Spinal cord (tissue), 10 donors: ENCODE data around the gene SGSM2. TPM values are rescaled to one million over a fixed set of nuclear protein-coding genes. Genes with fewer than 3 reads are reported as not detected.

ENCODE experiments used
- DNase-seq, 6 donors: peaks; one replicate each; pipeline versions ENCODE4 v3.0.0 to v3.0.0-alpha.2; 2013 to 2015; ENCODE audit warnings: low spot score in 6 of 6, low read depth in 4 of 6
- H3K27ac ChIP-seq: one replicate; pipeline ENCODE4 v1.5.1; 2013; ENCODE audit warnings: low read depth, low read length, control low read depth
- H3K27me3 ChIP-seq: one replicate; pipeline ENCODE4 v1.6.1; 2013; ENCODE audit warnings: low read length; ENCODE audit not compliant: control insufficient read depth, insufficient read depth
- H3K36me3 ChIP-seq: one replicate; pipeline ENCODE4 v1.6.1; 2013; ENCODE audit warnings: low read length; ENCODE audit not compliant: control insufficient read depth, insufficient read depth
- H3K4me1 ChIP-seq: one replicate; pipeline ENCODE4 v1.6.1; 2013; ENCODE audit warnings: low read length; ENCODE audit not compliant: control insufficient read depth, insufficient read depth
- H3K4me3 ChIP-seq: one replicate; pipeline ENCODE4 v1.5.1; 2013; ENCODE audit warnings: low read depth, low read length, control low read depth
- H3K9me3 ChIP-seq: one replicate; pipeline ENCODE4 v1.6.1; 2013; ENCODE audit warnings: low read length; ENCODE audit not compliant: control insufficient read depth, insufficient read depth
- WGBS: methylation state at CpG from one replicate; pipeline ENCODE4 v1.1.5; 2013; ENCODE audit warnings: missing lambda C conversion rate; ENCODE audit not compliant: insufficient coverage; 5-methylcytosine and 5-hydroxymethylcytosine counted together
- polyA plus RNA-seq, 2 donors: library from polyadenylated mRNA; unstranded; fragments of 120-200 nt; gene quantifications; one replicate each; pipeline ENCODE4 v1.2.1, GENCODE V29; 2013; ENCODE audit not compliant: insufficient read length in 2 of 2
- total RNA-seq, 2 donors: library from RNA; depleted of rRNA in 1 of 2; stranded (reverse); fragments of 120-200 nt in 1 of 2; fragments of >200 nt in 1 of 2; gene quantifications; one replicate each; pipeline versions ENCODE4 v1.2.3 to v1.2.4, GENCODE V29; 2013 to 2014
- donor health status: healthy.

The SGSM2 gene
- total and polyA plus RNA-seq, 4 donors = 46.7 to 181 (median 120) TPM

DNA sequence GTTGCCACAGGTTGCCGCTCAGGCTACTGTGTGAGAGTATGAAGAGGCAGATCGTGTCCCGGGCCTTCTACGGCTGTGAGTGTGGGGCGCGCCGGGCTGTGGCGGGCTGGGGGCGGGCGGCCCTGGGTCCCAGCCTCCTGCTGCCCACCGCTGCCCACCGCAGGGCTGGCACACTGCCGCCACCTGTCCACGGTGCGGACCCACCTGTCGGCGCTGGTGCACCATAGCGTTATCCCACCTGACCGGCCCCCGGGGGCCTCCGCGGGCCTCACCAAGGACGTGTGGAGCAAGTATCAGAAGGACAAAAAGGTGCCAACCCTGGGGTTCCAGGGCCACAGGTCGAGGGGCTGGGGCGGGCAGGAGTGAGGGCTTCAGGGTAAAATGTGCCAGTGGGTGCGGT lies 34.9 kb downstream of the SGSM2 start:
- Histone ChIP-seq H3K4me3 (no peak overlapping the region), H3K27ac (no peak overlapping the region), H3K27me3 (no peaks in the 10 kb centered on the region), H3K4me1 (peaks cover 21% of the 10 kb centered on the region), H3K9me3 (no peaks in the 10 kb centered on the region), H3K36me3 (peaks cover 94% of the 10 kb centered on the region)
- WGBS = 95% methylated on average over 26 of the region's 26 CpGs
- DNase-seq = no peak

DNA sequence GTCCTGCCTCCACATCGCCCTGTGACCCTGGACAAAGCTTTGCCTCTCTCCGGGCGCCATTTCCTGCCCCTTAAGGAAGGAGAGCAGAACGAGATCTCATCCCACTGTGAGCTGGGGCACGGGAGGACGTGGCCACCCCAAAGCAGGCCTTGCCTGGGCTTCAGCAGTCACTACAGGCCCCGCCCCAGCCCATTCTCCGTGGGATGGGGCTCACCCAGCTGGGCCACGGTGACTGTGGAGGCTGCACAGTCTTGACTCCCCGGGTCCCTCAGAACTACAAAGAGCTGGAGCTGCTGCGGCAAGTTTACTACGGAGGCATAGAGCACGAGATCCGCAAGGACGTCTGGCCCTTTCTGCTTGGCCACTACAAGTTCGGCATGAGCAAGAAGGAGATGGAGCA lies 35.4 kb downstream of the SGSM2 start:
- Histone ChIP-seq H3K27me3 (no peaks in the 10 kb centered on the region), H3K4me3 (no peak overlapping the region), H3K27ac (no peak overlapping the region), H3K9me3 (no peaks in the 10 kb centered on the region), H3K4me1 (peaks cover 21% of the 10 kb centered on the region), H3K36me3 (peaks cover 94% of the 10 kb centered on the region)
- DNase-seq = no peak
- 91% methylated on average over 16 of the region's 16 CpGs for WGBS

DNA sequence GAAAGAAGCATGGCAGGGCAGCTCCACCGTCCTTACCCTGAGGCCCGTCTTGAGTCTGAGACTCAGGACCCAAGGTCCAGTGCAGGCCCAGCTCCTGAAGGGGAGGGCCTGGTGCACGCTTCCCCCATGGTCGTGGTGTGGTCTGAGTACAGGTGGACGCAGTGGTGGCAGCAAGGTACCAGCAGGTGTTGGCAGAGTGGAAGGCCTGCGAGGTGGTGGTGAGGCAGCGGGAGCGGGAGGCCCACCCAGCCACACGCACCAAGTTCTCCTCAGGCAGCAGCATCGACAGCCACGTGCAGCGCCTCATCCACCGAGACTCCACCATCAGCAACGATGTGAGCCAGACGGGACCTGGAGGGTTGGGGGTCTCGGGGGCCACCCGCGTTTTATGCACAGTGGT lies 35.9 kb downstream of the SGSM2 start:
- H3K4me1 ChIP-seq = peaks cover 21% of the 10 kb centered on the region
- no peaks in the 10 kb centered on the region for H3K9me3 ChIP-seq
- WGBS = 96% methylated on average over 18 of the region's 18 CpGs
- DNase-seq = no peak
- no peak overlapping the region for H3K27ac ChIP-seq
- no peaks in the 10 kb centered on the region for H3K27me3 ChIP-seq
- H3K36me3 ChIP-seq = peaks cover 94% of the 10 kb centered on the region
- H3K4me3 ChIP-seq = no peak overlapping the region

DNA sequence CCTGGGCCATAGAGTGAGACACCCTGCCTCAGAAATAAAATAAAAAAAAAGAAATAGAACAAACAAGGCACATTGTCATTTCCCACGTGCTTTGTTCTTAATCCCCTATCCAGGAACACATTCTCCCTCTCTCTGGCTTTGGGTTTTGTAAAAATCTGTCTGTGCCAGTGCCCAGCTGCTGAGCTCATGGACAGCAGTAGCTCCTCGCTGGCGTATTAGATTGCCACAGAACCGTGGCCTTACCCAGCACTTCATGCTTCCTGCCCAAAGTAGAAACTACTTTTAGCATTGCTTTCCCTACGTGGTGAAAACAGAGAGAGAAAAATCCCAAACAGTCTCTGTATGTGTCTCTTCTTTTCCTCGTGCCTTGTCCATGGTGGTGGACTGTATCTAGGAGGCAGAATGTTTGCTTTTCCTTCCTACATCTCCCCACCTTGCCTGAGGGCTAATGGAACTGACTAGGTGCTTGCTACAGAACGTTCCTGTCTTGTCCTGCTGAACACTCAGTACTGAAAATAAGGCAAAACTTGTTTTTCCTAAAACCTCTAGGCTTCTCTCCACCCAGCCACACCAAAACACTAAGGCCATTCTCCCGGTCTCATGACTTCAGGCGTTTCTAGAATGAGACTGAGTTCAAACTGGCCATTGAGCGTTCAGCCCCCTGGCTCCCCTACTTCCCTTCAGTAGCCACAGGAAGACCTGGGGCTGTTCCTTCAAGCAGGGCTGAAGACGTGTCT lies 37.4 kb downstream of the SGSM2 start:
- H3K4me3 ChIP-seq = no peak overlapping the region
- 87% methylated on average over 9 of the region's 11 CpGs for WGBS
- peaks cover 10% of the 10 kb centered on the region for H3K4me1 ChIP-seq
- no peaks in the 10 kb centered on the region for H3K27me3 ChIP-seq
- no peak for DNase-seq
- peaks cover 96% of the 10 kb centered on the region for H3K36me3 ChIP-seq
- H3K9me3 ChIP-seq = no peaks in the 10 kb centered on the region
- no peak overlapping the region for H3K27ac ChIP-seq

DNA sequence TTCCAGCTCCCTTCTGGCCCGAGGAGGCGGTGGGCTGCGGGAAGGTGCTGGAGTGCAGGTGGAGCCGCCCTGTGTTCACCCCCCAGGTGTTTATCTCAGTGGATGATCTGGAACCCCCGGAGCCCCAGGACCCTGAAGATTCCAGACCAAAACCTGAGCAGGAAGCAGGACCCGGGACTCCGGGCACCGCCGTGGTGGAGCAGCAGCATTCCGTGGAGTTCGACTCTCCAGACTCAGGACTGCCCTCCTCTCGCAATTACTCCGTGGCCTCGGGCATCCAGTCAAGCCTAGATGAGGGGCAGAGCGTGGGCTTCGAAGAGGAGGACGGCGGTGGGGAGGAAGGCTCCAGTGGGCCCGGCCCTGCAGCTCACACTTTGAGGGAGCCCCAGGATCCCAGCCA lies 38.1 kb downstream of the SGSM2 start:
- no peak overlapping the region for H3K27ac ChIP-seq
- peaks cover 96% of the 10 kb centered on the region for H3K36me3 ChIP-seq
- no peak overlapping the region for H3K4me3 ChIP-seq
- H3K9me3 ChIP-seq = no peaks in the 10 kb centered on the region
- peaks cover 3% of the 10 kb centered on the region for H3K4me1 ChIP-seq
- DNase-seq = no peak
- H3K27me3 ChIP-seq = no peaks in the 10 kb centered on the region
- WGBS = 95% methylated on average over 18 of the region's 19 CpGs

DNA sequence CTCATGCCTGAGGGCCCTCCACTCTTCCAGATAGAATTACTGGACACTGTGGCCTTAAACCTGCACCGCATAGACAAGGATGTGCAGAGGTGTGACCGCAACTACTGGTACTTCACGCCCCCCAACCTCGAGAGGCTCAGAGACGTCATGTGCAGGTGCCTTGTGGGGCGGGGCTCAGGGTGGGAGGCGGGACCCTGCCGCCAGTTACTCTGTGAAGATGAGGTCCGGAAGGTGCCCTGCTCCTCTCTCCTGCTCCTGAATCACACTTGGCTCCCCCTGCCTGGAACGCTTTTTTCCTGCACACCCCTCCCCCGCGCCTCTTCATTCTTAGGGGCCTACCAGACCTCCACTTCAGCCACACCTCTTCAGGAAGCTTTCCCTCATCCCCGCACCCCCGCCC lies 38.8 kb downstream of the SGSM2 start:
- Histone ChIP-seq H3K9me3 (no peaks in the 10 kb centered on the region), H3K27ac (no peak overlapping the region), H3K27me3 (no peaks in the 10 kb centered on the region), H3K36me3 (peaks cover 97% of the 10 kb centered on the region), H3K4me1 (no peaks in the 10 kb centered on the region), H3K4me3 (no peak overlapping the region)
- WGBS = 91% methylated on average over 14 of the region's 14 CpGs
- DNase-seq = no peak

DNA sequence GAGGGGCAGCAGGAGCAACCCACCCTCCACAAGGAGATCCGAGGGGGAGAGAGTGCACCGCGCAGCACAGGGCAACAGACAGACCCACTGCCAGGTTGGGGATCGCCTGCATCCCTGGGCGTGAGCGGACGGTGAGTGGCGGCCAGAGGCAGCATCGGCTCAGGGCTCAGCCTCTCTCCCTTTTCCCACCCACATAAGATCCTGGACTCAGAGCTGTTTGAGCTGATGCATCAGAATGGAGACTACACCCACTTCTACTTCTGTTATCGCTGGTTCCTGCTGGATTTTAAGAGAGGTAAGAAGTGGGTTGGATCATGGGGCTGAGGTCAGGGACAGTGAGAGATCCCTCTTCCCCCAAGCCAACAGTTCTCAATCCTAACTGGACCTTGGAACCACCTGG lies 40.4 kb downstream of the SGSM2 start:
- no peak overlapping the region for H3K27ac ChIP-seq
- DNase-seq = no peak
- no peak overlapping the region for H3K4me3 ChIP-seq
- peaks cover 3% of the 10 kb centered on the region for H3K4me1 ChIP-seq
- WGBS = no CpG with 5 or more reads among the region's 10 CpGs
- H3K36me3 ChIP-seq = peaks cover 90% of the 10 kb centered on the region
- no peaks in the 10 kb centered on the region for H3K27me3 ChIP-seq
- no peaks in the 10 kb centered on the region for H3K9me3 ChIP-seq

DNA sequence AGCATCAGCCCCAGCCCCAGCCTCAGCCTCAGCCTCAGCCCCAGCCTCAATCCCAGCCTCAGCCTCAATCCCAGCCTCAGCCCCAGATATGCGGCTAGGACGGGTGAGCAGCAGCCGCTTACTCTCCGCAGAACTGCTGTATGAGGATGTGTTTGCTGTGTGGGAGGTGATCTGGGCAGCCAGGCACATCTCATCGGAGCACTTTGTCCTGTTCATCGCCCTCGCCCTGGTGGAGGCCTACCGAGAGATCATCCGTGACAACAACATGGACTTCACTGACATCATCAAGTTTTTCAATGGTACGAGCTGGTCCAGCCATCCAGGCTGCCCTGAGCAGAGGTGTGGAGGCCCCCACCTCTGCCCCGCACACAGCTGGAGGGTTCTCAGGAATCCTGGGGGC lies 41.6 kb downstream of the SGSM2 start:
- no peaks in the 10 kb centered on the region for H3K9me3 ChIP-seq
- 74% methylated on average over 3 of the region's 11 CpGs for WGBS
- peaks cover 87% of the 10 kb centered on the region for H3K36me3 ChIP-seq
- H3K4me3 ChIP-seq = no peak overlapping the region
- no peak for DNase-seq
- no peak overlapping the region for H3K27ac ChIP-seq
- peaks cover 11% of the 10 kb centered on the region for H3K4me1 ChIP-seq
- H3K27me3 ChIP-seq = no peaks in the 10 kb centered on the region

DNA sequence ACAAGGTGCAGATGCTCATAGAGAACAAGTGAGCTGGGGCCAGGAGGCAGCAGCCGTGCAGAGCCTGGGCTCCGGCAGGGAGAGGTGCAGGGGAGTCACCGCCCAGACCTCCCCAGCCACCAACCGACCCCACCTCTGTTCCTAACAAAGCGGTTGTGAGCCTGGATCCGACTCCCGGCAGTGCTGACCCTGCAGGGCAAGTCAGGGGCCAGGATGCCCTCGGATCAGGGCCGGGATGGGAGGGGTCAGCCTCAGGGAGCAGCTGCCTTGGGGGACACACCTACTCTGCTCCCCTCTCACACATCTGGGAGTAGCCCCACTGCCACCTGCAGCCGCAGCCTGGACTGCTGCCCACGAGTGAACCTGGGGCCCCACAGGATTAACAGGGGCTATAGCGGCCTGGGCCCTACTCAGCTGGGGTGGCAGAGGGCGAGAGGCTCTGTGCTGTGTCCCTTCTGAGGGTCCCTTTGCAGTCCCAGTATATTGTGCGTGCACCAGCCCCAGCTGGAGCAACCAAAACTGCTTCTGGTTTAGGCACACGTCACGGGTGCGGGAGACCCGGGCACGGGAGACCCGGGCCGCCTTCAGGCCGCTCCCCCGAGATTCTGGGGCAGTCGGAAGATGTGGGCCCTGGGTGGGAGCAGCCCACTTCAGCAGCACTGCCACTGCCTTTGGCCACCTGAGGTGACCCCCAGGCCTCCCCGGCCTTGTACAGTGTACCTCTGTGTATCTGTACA lies 42.4 kb downstream of the SGSM2 start:
- H3K27ac ChIP-seq = no peak overlapping the region
- no peak overlapping the region for H3K4me3 ChIP-seq
- H3K27me3 ChIP-seq = no peaks in the 10 kb centered on the region
- H3K4me1 ChIP-seq = peaks cover 13% of the 10 kb centered on the region
- DNase-seq = no peak
- H3K9me3 ChIP-seq = no peaks in the 10 kb centered on the region
- WGBS = 85% methylated on average over 23 of the region's 25 CpGs
- peaks cover 86% of the 10 kb centered on the region for H3K36me3 ChIP-seq
